HG02571 (cell line): ENCODE data around the gene PTPN4.
A peak's percentile ranks its signal among the peaks of the same experiment; 100 is the strongest.

Experiments
- ATAC-seq: cut with Tn5 transposase; IDR thresholded peaks from one replicate; pipeline ENCODE4 v1.9.1; 2021; ENCODE audit warnings: mild to moderate bottlenecking, moderate library complexity; ENCODE audit not compliant: unreplicated experiment

The PTPN4 gene

DNA sequence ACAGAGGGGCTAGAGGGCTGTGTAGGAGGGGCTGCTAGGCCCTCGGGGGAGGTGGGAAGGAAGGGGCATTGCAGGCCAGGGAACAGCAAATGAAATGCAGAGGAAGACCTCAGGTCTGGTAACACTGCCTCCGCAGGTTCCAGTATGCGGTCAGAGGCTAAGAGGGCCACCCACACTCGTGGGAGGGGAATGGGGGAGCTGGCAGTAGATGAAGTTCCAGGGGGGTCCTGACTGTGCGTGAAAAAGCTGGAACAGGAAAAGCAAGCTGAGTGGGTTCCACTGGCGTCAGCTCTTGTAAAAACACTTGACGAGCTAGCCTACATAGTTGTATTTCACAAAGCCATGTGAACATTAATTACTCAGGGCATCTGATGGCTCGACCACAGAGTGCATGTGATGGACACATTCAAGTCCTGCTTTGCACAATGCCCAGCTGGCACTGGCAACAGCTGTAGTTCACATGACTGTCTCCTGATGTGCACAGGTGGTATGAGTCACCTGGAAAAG lies 29.0 kb upstream of the PTPN4 start:
- ATAC-seq = no peak

- no peak for ATAC-seq
These were observed 27.7 kb upstream of the PTPN4 start for GRCh38 chr2:119731983-119732382.

- no peak for ATAC-seq
These were observed 27.0 kb upstream of the PTPN4 start for GRCh38 chr2:119732601-119733164.

- ATAC-seq = no peak
These were observed 25.7 kb upstream of the PTPN4 start for GRCh38 chr2:119734047-119734446.

- ATAC-seq = no peak
These were observed 24.2 kb upstream of the PTPN4 start for GRCh38 chr2:119735565-119735964.

DNA sequence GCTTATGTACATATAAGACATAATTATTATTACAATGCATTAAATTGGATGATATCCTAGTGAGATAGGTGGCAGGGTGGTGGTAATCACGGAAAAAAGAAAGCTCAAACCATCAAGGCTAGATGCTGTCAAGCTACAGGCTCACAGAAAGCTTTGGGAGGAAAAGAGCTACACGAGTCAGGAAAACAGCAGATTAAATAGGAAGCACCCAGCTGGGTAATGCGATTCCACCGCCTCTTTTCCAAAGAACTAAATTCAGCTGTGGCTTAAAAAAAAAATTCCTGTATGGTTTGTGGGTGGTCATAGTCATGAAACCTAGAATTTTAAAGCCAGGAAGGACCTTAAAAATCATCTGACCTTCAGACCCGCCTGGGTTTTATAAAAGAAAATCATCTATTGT lies 23.7 kb upstream of the PTPN4 start:
- no peak for ATAC-seq

DNA sequence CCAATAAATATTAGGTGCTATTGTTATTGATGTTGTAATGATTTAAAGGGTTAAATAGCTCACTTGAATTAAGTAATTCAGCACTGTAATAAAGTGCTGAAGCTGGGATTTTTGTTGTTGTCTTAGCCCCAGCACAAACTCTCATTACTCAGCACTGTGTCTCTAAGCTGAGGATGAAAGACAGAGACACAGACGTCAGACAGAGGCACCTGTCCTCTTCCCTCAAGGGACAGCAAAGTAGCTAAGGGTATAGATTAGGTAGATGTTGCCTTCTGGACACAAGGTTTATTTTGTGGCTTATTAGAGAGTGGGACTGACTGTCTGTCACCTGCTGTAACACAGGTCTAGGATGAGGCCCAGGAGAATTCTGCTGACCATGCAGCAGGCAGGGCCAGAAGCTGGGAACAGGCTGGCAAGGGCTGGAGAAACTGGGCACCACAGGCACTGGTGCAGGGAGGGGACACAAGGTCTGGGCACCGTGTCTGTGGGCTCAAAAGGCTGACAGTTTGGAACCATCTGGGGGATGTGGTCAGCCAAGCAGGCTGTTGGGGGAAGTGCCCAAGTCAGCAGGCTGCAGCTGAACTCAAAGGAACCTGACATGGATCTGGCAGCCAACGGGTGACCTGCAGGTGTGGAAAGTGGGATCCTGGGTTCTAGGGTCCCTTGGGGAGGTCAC lies 20.0 kb upstream of the PTPN4 start:
- no peak for ATAC-seq

DNA sequence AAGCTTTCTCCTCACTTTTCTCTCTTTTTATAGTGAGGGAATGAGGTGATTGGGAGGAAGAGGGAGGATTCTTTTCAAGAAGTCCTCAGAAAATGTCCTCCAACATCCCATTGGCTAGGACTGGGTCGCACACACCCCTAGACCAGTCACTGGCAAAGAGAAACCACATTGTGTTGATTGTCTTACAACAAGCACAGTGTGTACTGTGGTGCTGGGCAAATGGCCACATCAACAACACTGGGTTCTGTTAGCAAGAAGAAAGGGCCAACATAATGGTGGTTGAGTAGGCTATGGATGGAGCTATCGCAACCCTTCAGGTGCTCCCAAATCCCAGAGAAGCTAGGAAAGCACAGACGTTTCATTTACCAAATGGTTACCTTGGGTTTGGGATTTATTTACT lies 18.7 kb upstream of the PTPN4 start:
- no peak for ATAC-seq

DNA sequence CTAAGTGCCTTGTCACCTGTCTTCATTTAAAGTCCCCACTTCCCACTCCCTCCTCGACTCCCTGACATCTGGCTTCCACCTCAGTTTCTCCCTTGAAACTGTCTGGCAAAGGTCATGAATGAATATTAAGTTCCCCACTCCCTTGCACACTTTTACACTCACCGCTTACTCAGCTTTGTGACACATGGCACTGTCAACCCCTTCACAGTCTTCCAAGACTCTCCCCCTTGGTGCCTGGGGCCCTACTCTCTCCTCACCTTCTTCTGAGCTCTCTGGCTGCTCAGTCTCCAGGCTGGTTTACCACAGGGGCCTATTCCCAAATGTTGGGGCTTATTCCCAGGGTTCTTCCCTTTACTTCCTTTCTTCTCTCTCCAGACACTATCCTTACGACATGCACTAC lies 17.9 kb upstream of the PTPN4 start:
- ATAC-seq = no peak

GRCh38 chr2:119744335-119744939 lies 15.3 kb upstream of the PTPN4 start:
- ATAC-seq = no peak

DNA sequence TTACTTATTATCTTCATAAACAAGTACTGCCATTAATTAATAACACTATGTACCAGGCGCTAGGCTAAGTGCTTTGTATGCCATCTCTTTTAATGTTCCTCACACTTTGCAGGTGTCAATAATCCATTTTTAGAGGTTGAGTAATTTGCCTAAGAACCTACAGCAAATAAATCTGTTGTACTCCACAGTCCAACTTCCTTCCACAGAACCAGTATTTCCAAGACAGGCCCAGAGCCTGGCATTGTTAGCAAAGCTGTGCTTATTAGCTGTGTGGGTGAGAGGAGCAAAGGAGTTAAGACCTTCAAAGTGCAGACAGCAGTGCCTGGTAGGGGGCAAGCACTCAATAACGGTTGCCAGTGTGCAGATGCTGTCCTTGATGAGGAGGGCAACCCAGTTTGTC lies 14.2 kb upstream of the PTPN4 start:
- no peak for ATAC-seq

GRCh38 chr2:119746836-119747686 lies 12.7 kb upstream of the PTPN4 start:
- no peak for ATAC-seq

- ATAC-seq = no peak
These were observed 11.6 kb upstream of the PTPN4 start for GRCh38 chr2:119748135-119748534.

DNA sequence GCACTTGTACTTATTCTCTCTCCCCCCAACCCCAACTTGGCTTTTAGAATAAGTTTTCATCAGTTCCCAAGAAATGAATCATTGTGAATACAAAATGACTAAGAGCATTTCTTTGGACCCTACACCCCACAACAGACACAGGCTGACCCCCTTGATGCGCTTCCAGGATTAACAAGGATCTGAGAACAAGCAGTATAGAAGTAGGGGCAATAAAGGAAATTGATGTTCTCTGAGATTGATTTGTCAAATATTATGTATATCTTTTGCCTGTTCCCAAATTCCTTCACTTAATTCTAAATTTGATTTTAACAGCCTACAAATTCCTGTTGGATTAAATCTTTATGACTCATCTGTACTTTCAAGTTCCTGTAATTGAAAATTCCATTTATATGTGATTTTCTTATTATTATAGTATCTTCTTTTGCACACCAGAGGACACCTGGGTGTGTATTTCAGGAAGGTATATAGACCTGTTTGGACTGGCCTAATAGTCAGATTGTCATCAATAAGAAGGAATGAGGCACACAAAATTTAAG lies 10.2 kb upstream of the PTPN4 start:
- ATAC-seq = no peak

GRCh38 chr2:119751706-119752105 lies 8.0 kb upstream of the PTPN4 start:
- ATAC-seq = no peak

DNA sequence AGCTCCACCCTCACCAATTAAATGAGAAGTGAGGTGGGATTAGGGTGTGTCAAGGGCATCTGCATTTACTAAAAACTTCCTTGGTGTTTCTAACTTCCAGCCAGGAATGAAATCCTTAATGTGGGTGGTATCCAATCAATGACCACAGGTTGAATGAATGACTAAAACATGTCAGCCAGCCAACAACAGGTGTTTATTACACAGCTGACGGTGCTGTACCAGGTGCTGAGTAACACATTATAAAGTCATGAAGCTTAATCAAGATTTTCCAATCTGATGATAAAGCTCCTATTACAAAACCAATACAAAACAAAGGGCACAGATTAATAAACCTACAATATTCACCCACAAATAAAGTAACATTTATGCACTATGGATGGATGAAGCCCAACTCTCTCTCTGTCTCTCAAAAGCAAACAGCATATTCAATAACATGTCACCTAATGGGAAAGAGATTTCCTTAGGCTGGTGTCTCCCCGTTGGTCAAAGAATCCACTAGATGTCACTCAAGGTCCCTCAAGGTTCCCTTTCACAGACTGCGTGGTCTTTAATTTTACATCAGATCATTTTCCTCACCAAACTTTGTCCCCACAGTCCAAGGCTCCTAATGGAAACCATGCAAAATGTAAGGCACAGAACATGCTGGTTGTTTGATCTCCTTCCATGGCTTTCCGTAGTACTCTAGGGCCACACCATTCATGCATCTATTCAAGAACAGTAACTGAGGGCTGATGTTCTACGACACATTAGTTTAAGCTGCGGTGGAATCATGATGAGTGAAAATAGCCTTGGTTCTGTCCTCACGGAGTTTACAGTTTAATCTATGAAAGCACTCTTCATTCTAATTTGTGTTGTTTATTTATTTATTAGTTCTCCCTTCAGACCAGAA lies 6.4 kb upstream of the PTPN4 start:
- peak; percentile 68 for ATAC-seq

DNA sequence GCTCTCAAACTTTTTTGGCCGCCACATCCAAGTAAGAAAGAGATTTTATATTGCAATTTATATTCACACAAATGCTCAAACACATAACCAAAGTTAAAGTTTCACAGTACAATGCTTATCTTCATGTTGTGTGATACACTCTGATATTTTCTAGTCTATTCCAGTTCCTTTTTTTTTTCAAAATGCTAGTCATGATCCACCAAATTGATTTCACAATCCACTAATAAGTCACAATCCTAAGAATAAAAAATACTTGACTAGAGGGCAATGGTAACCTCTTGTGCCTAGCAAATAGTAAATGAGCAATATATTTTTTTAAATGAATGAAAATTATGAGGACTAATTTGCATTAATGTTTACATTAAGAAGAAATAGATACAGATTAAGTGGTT lies 5.8 kb upstream of the PTPN4 start:
- ATAC-seq = no peak

DNA sequence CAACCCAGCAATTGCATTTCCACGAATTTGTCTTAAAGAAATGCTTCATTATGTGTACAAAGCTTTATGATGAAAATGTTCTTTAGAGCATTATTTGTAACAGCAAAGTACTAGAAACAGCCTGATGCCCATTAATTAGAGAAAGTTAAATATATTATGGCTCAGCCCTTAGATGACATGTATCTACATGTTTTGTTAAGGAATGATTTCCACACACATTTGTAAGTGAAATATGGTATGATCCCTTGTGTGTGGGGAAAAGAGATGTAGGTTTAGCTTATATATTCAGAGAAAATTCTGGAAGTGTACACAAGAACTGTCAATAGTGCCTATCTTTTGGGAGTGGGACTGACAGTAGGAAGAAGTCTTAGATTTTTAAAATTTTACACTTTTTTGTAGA lies 3.8 kb upstream of the PTPN4 start:
- ATAC-seq = no peak

- no peak for ATAC-seq
These were observed 2.9 kb upstream of the PTPN4 start for GRCh38 chr2:119756837-119757236.

GRCh38 chr2:119758881-119759450 lies 756 bp upstream of the PTPN4 start:
- ATAC-seq = no peak
